ENCODE data around the gene JOSD1.

The JOSD1 gene

GRCh38 chr22:38700789-38701628 is at the start of gene JOSD1:
Gene JOSD1 (minus strand): TSS chr22:38700943. CDS start chr22:38699987, 956 bp downstream.
- DNase-seq (ENCODE audit: low read depth in 2 of 2), result peak; percentile 97

- no peak for DNase-seq (ENCODE audit: low read depth in 2 of 2)
These were observed 49.4 kb upstream of the JOSD1 start for GRCh38 chr22:38750104-38750503.

GRCh38 chr22:38748487-38749136 is 47.9 kb upstream of the JOSD1 start:
- DNase-seq (ENCODE audit: low read depth in 2 of 2), result no peak

DNA sequence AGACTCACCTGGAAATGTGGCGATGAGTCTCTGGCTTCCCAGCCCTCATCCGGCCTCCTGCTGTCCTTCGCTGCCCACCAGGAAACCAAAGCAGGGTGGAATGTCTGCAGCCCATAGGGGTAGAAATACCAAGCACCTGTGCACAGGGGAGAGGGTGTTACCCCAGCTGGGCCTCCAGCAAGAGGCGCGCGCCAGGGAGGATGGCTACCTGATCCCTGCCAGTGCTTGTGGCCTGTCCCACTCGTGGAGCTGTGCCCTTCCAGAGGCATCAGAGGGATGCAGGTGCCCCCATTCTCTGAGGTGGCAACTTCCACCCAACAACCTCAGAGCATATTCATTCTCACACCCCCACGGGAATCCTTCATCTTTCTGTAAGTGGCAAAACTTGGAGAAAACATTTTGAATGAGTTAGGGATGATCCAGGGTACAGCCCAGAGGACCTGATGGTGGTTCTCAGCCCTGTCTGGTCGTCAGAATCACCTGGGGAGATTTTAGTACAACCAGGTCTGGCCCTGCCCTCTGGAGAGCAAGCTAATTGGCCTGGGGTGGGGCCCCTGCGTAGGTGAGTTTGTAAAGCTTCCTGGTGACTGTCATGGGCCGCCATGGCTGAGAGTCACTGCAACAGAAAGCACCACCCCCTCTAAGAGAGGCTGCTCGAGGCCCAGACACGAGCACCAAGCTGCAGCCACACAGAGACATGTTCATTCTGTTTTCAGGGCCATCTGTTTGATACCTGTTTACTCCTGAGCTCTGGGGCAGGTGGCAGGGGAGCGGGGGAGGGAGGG is 45.1 kb upstream of the JOSD1 start:
- no peak for DNase-seq (ENCODE audit: low read depth in 2 of 2)

DNA sequence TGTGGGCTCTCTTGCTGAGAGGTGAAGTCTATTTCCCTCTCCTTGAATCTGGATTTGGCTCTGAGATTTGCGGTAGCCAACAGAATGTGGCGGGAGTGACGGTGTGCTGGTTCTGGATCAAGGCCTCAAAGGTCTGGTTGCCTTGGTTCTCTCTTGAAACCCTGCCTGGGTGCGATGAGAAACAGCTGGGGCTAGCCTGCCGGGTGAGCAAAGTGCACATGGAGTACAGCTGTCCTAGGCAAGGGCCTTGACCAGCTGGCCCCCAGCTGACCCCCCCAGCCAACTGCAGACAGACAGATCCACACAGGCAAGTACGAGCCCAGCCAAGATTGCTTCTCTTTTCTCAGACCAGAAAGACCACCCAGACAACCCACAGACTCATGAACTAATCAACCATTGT is 44.2 kb upstream of the JOSD1 start:
- no peak for DNase-seq (ENCODE audit: low read depth in 2 of 2)

GRCh38 chr22:38742176-38742942 is 41.6 kb upstream of the JOSD1 start:
- DNase-seq (ENCODE audit: low read depth in 2 of 2), result no peak

DNA sequence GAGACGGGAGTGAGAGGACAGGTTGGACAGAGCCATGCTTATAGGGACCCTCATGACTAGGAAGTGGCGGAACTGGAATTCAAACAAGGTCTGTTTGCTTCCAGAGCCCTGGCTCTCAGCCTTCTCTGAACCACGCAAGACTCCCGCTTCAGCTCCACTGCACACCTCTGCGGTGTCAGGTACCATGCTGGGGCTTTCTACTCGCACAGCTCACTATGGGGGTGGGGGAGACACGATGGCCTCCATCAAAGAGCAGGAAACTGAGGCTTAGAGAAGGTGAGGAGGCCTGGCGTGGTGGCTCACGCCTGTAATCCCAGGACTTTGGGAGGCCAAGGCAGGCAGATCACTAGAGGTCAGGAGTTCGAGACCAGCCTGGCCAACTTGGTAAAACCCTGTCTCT is 40.8 kb upstream of the JOSD1 start:
- DNase-seq (ENCODE audit: low read depth in 2 of 2), result no peak

- DNase-seq (ENCODE audit: low read depth in 2 of 2), result no peak
These were observed 40.4 kb upstream of the JOSD1 start for GRCh38 chr22:38741166-38741565.

GRCh38 chr22:38740754-38741153 is 40.0 kb upstream of the JOSD1 start:
- no peak for DNase-seq (ENCODE audit: low read depth in 2 of 2)

- DNase-seq (ENCODE audit: low read depth in 2 of 2), result no peak
These were observed 39.5 kb upstream of the JOSD1 start for GRCh38 chr22:38740116-38740723.

- DNase-seq (ENCODE audit: low read depth in 2 of 2), result no peak
These were observed 38.7 kb upstream of the JOSD1 start for GRCh38 chr22:38739300-38740055.

- no peak for DNase-seq (ENCODE audit: low read depth in 2 of 2)
These were observed 37.8 kb upstream of the JOSD1 start for GRCh38 chr22:38738475-38739070.

- no peak for DNase-seq (ENCODE audit: low read depth in 2 of 2)
These were observed 36.7 kb upstream of the JOSD1 start for GRCh38 chr22:38737302-38738060.

DNA sequence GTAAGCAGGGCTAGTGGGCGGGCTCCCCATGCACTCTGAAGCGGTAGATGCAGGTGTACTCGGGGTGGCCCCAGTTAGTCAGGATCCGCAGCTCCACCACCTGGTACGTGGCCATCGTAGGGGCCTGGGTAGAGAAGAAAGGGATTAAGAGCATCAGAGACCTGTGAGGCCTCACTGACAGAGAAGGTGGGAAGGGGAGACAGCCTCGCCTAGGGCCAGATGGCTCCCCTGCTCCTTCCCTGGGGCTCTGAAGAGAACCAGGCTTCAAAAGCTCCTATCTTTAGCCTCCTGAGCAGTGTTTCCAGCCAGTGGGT is 35.5 kb upstream of the JOSD1 start:
- no peak for DNase-seq (ENCODE audit: low read depth in 2 of 2)

GRCh38 chr22:38735465-38736256 is 34.9 kb upstream of the JOSD1 start:
- no peak for DNase-seq (ENCODE audit: low read depth in 2 of 2)

DNA sequence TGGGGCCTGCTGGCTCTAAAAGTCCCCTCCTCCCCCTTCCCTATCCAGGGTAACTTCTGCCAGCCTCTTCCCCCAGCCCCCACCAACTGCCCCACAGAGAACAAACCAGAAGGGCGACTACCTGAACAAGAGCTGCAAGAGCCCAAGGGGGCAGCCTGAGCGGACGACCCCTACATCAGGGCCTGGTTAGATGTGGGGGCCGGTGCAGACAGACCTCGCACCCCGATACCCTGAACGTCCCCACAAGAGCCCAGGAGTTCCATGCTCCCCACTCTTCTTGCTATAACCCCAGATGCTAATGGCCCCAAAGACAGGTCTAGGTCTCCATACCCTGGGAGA is 34.4 kb upstream of the JOSD1 start:
- no peak for DNase-seq (ENCODE audit: low read depth in 2 of 2)

- no peak for DNase-seq (ENCODE audit: low read depth in 2 of 2)
These were observed 33.8 kb upstream of the JOSD1 start for GRCh38 chr22:38734421-38735100.

DNA sequence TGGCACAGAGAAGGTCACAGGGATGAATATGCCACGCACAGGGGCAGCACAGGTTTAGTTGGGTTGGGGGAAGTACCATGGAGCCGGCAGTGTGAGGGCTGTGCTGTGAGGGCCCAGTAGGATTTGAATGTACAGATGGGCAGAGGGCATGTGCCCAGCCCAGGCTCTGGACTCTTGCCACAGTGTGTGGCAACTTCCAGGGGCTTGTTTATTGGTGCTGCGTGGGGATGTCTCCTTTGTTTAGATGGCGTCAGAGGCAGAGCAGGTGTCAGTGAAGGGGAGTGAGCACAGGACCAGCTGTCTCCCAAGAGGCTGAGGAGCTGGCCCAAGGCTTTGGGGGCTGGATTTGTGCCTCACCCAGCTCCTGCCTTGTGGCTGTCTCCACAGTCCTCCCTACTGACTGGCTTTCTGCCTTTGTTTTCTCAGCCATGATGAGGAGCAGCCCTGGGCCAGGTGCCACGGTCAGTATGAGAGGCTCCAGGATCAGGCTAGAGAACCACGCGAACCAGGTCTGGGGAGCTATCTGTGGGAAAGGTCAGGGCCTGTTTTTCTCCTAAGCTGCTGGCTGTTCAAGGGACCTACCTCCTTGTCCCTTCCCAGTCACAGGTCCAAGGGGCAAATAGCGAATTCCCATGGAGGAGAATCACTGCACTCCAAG is 33.1 kb upstream of the JOSD1 start:
- no peak for DNase-seq (ENCODE audit: low read depth in 2 of 2)
